NCI-H82 (cell line): ENCODE data around the gene CTIF.

ENCODE experiments used
- DNase-seq: peaks from one replicate; lab custom pipeline; 2025; lab: John Stamatoyannopoulos, UW

Gene CTIF

GRCh38 chr18:48620071-48620470 lies 81.2 kb downstream of the CTIF start:
- no peak for DNase-seq

DNA sequence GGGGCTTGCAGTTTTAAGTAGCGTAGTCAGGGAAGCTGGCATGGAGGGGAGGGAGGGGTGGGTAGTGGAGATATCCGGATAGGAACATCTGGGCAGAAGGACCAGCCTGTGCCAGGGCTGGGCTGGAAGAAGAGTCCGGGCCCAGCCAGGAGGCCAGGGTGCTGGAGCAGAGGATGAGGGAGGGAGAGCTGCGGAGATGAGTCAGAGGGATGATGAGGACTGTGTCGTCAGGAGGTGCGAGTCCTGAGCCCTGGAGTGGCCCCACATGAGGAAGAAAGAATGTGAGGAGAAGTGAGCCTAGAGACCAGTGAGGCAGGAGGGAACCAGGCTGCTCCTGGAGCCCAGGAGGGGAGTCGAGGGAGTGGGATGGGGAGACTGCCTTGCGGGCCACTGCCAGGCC lies 82.4 kb downstream of the CTIF start:
- no peak for DNase-seq

- no peak for DNase-seq
Measured at GRCh38 chr18:48621815-48622555, 83.2 kb downstream of the CTIF start.

DNA sequence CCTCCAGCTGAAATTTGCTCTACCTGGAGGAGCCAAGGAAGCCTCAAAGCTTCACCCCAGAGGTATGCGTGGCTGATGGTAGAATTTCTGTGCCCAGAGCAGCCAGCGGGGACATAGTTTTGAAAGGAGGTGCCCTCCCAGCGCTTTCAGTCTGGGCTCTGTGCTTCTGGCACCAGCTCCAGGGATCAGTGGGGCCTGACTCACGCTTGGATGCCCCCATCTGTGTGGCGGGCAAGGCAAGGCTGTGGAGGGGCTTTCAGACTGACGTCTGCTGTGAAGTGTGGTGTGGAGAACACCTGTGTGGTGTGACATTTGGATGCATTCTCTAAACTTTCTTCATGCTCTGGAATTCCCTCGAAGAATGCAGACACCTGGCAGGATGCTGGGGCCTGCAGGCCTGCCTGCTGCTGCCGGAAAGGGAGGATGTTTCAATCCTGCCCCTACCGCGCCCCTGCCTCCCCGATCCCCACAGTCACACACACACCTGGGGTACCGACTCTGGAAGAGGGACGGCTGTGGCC lies 84.1 kb downstream of the CTIF start:
- DNase-seq, result no peak

DNA sequence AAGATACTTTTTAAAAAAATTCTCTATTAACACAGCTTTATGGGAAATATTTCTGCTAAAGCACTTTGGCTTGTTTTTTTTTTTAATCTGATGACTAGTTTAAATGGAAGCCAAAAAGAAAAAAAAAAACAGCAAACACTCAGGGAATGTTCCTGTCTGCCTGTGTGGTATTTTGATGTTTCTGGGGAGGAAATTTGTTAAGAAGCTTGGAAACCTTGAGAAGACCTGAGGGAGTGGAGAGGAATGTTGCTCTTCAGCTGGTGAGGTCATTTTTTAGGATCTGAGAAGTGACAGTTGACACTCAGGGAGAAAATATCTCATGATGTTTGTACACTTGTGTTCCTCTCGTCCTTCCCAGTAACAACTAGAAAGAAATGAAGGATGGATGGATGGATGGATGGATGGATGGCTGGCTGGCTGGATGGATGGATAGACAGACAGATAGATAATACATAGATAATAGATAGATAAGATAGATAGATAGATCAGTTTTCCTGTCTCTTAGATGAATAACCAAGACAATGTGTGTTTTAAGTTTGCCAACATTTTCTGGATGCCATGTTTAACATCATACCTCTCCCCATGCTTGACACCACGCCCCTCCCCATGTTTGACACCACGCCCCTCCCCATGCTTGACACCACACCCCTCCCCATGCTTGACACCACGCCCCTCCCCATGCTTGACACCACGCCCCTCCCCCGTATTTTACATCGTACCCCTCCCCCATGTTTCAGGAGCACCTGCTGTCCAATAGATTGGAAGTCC lies 84.8 kb downstream of the CTIF start:
- DNase-seq, result no peak

DNA sequence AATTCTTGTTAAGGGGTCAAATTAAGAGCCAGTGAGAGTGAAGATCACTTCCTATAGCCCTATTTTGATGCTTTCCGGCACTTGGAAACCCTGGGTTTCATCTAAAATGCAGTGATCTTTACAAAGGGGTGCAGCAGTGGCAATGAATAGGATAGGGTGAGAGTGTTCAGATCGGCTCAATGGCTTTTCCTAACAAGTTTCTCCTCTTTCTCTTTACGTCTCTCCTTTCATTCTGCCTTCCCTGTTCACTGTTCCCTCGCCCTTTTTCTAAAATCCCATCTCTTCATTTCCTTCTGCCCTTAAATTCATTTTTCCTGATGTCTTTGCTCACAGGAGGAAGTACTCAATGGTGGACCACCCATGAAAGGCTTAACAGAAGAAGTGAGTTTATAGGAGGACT lies 86.0 kb downstream of the CTIF start:
- DNase-seq, result no peak

DNA sequence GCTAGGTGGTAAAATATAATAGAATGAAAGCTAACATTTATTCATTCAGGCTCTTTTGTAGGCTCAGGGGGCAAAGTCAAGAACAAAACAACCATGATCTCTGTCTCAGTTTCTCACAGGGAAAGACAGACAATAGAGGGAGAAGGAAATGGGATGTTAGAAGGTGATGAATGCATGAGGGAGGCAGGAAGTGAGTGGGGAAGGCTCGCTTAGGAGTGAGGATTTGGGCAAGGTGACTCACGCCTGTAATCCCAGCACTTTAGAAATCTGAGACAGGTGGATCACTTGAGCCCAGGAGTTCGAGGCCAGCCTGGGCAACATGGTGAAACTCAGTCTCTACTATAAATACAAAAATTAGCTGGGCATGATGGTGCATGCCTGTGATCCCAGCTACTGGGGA lies 88.4 kb downstream of the CTIF start:
- no peak for DNase-seq

DNA sequence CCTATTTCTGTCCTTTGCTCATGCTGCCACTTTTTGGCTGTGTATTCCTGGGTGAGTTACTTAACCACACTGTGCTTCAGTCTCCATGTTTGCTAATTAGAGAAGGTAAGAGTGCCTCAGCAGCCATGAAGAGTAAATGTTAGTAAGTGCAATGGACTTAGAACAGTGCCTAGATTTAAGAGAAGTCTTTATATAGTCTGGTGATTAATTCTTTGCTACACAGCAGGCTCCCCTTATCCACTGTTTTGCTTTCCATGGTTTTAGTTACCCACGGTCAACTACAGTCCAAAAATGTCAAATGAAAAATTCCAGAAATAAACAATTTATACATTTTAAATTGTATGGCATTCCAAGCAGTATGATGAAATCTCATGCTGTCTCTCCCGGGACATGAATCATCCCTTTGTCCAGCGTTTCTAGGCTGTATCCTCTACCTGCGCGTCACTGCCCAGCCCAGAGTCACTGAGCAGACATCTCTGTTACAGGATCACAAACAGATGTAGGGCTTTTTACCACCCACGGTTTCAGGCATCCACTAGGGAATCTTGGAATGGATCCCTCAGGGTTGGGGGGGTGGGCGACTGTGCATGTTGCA lies 91.0 kb downstream of the CTIF start:
- no peak for DNase-seq

GRCh38 chr18:48631851-48632250 lies 93.0 kb downstream of the CTIF start:
- no peak for DNase-seq

DNA sequence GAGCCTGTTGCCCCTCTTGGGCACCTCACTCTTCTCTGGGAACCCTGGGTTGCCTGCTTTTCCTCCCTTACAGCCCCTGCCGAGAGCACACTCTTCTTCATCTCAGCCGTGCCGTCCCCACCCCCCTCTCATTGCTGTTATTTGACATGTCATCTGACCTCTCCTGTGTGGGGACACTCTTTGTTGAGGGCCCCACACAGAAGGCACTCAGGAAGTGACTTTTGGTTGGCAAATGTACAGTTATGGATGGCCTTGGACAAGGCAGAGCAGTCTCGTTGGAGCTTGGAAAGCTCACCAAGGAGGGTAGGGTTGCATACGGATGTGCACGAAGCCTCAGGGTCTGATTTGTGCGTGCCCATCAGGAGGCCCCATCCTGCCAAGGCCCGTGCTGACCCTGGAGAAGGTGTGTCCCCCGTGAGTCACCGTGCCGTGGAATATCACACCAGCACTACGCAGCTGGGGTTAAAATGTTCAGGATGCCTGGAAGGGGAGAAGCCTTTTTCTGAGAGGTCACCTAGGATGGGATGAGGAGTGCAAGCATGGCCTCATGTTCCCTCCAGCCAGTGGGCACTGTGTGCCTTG lies 93.9 kb downstream of the CTIF start:
- DNase-seq, result no peak

DNA sequence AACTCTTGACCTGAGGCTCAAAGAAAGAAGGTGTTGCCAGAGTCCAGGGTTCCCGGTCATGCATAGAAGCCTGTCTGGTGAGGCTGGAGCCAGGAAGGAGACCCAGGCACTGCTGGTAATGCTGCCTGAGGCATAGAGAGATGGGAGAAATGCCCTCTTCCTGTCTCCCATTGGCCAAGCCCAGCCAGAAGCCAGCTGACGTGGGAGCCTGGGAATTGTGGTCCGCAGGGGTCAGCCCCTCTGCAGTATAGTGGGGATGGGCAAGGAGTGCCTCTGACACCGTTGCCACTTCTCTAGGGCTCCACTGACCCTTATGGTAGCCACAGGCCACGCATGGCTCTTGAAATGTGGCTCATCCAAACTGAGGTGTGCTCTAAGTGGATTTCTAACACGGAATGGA lies 95.7 kb downstream of the CTIF start:
- DNase-seq, result no peak

DNA sequence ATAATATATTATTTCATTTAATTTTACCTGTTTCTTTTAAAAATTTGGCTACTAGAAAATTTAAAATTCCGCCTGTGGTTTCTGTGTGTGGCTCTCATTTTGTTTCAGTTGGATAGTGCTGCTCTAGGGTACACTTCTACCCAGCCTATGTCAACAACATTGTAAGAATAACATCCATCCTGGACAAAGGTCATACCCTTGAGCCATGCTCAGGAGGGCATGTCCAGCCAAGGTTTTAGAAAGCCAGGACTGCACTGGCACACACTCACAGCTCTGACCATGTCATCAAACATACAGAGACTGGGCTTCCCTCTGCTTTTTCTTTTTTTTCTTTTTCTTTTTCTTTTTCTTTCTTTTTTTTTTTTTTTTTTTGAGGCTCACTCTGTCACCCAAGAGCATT lies 96.1 kb downstream of the CTIF start:
- no peak for DNase-seq

DNA sequence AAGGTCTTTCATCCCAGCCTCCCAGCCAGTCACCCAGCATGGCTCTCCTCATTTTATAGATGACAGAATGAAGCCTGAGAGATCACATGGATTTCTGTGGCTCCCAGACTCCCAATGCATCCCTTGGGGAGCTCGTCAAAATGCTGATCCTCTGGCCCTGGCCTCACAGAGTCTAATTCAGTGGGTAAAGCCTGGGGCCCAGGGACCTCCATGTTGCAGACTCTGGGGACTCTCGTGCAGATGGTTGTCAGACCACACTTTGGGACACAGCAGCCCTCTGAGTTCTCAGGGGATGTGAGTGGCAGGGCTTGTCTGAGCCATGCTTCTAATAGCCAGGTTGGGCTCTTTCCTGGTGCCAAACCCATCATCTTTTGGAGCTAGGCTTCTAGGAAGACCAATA lies 97.0 kb downstream of the CTIF start:
- DNase-seq, result no peak

DNA sequence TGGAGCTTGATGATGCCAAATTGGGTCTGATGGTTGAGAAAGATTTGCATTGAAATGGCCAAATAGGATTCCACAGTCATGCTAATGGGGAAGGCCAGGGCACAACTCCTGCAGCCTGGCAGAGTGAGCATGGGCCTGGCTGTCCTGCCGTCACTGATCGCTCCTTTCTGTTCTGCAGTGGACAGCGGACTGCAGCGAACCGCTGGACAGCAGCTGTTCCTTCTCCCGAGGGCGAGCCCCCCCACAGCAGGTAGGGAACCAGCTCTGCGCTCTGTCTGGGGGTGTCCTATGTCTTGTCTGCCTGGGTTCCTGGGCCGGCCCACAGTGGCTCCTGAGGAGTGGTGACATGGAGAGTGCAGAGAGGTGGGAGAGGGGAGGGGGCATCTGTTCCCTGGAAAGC lies 97.6 kb downstream of the CTIF start:
- DNase-seq, result no peak

GRCh38 chr18:48637081-48637990 lies 98.5 kb downstream of the CTIF start:
- no peak for DNase-seq

- DNase-seq, result no peak
Measured at GRCh38 chr18:48638451-48638850, 99.6 kb downstream of the CTIF start.

GRCh38 chr18:48638896-48639771 lies 100.3 kb downstream of the CTIF start:
- DNase-seq, result no peak

- DNase-seq, result peak; percentile 10
Measured at GRCh38 chr18:48639772-48640432, 101.1 kb downstream of the CTIF start.

DNA sequence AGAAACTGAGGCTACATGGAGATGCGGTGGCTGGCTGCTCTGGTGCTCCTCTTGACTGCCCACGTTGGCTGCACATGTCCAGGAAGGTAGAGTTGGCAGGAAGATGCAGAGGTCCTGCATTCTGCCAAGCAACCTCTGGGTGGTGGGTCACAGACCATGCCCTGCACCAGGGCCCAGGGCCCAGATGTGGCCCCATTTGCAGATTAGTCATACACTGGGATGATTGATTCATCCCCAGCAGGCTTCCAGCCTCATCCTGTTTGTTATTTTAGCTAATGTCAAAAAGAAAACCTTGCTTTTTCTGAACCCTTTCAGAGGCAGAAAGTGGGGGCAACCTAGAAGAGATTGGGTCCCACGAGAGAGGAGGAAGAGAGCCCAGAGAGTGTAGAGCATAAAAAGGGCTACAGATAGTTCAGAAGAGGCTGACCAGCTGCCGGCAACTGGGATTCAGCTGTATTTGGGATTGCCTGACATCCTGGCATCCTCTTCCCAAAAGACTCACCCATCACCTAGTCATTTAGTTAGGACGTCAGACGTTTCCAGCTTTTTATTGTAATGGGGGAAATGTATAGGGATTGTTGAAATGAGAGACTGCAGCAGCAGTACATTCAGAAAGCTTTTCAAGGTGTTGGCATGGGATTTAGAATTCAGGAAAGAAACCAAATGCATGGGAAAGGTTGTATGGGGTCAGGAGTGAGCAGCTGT lies 101.9 kb downstream of the CTIF start:
- no peak for DNase-seq
